Ectodermal cell (in vitro differentiated cells): Measurements from ENCODE around the gene CLIC4.
"Not testable (repeated sequence)": the region's sequence is repeated elsewhere in the genome, so short reads cannot be mapped to it uniquely, and the experiment has no call there.

Experiments
- H3K27ac ChIP-seq: 2 replicates; pipeline ENCODE4 v1.7.0; 2013; ENCODE audit warnings: mild to moderate bottlenecking, low read depth, low read length; ENCODE audit not compliant: insufficient read depth, poor library complexity, severe bottlenecking
- H3K27me3 ChIP-seq: 2 replicates; pipeline ENCODE4 v1.7.0; 2013; ENCODE audit warnings: mild to moderate bottlenecking, low read length; ENCODE audit not compliant: insufficient read depth, control insufficient read depth, poor library complexity, severe bottlenecking
- H3K36me3 ChIP-seq: one replicate; pipeline ENCODE4 v1.7.0; 2013; ENCODE audit warnings: low read length; ENCODE audit not compliant: control insufficient read depth, insufficient read depth
- H3K4me1 ChIP-seq: one replicate; pipeline ENCODE4 v1.7.0; 2013; ENCODE audit warnings: low read length; ENCODE audit not compliant: control insufficient read depth, insufficient read depth
- H3K4me3 ChIP-seq: 2 replicates; pipeline ENCODE4 v1.7.0; 2013; ENCODE audit warnings: low read depth, low read length, control low read depth; ENCODE audit not compliant: insufficient read depth
- H3K9me3 ChIP-seq: 2 replicates; pipeline ENCODE4 v1.7.0; 2013; ENCODE audit warnings: mild to moderate bottlenecking, low read length, moderate library complexity; ENCODE audit not compliant: control insufficient read depth
- WGBS, 2 experiments: methylation state at CpG; one replicate each; pipeline ENCODE4 v1.1.7; 2013; ENCODE audit warnings: missing lambda C conversion rate in 2 of 2; 5-methylcytosine and 5-hydroxymethylcytosine counted together

Gene CLIC4

GRCh38 chr1:24888971-24889676, 143.9 kb downstream of the CLIC4 start:
- H3K27ac ChIP-seq, result no peak overlapping the region

GRCh38 chr1:24890887-24891286, 145.6 kb downstream of the CLIC4 start:
- no peaks in the 10 kb centered on the region for H3K4me1 ChIP-seq
- 84 to 93% methylated on average over 2 of the region's 2 CpGs for WGBS, 2 experiments

More at GRCh38 chr1:24888971-24889676, 143.9 kb downstream of the CLIC4 start:
- Histone ChIP-seq H3K4me1 (no peaks in the 10 kb centered on the region), H3K9me3 (peaks cover 2% of the 10 kb centered on the region), H3K27me3 (no peaks in the 10 kb centered on the region), H3K4me3 (no peak overlapping the region), H3K36me3 (no peaks in the 10 kb centered on the region)
- 80 to 84% methylated on average over 4 of the region's 4 CpGs for WGBS, 2 experiments

GRCh38 chr1:24891367-24891766, 146.1 kb downstream of the CLIC4 start:
- not testable (repeated sequence) for H3K27me3 ChIP-seq, H3K27ac ChIP-seq, H3K4me1 ChIP-seq, H3K4me3 ChIP-seq, H3K9me3 ChIP-seq, H3K36me3 ChIP-seq
- 62 to 92% methylated on average over 1 of the region's 1 CpG for WGBS, 2 experiments

More at GRCh38 chr1:24890887-24891286, 145.6 kb downstream of the CLIC4 start:
- Histone ChIP-seq H3K4me3 (no peak overlapping the region), H3K27ac (no peak overlapping the region), H3K36me3 (no peaks in the 10 kb centered on the region), H3K27me3 (no peaks in the 10 kb centered on the region), H3K9me3 (peaks cover 2% of the 10 kb centered on the region)

- H3K27me3 ChIP-seq, result no peaks in the 10 kb centered on the region
- H3K27ac ChIP-seq, result no peak overlapping the region
- peaks cover 2% of the 10 kb centered on the region for H3K9me3 ChIP-seq
- 77 to 79% methylated on average over 1 of the region's 1 CpG for WGBS, 2 experiments
- H3K36me3 ChIP-seq, result no peaks in the 10 kb centered on the region
- H3K4me3 ChIP-seq, result no peak overlapping the region
- H3K4me1 ChIP-seq, result no peaks in the 10 kb centered on the region
Measured at GRCh38 chr1:24892188-24893153, 147.2 kb downstream of the CLIC4 start.

- no peak overlapping the region for H3K27ac ChIP-seq
- 95 to 97% methylated on average over 3 of the region's 3 CpGs for WGBS, 2 experiments
- no peaks in the 10 kb centered on the region for H3K36me3 ChIP-seq
- no peak overlapping the region for H3K4me3 ChIP-seq
- H3K27me3 ChIP-seq, result no peaks in the 10 kb centered on the region
- H3K9me3 ChIP-seq, result peaks cover 2% of the 10 kb centered on the region
- no peaks in the 10 kb centered on the region for H3K4me1 ChIP-seq
Measured at GRCh38 chr1:24893431-24893830, 148.2 kb downstream of the CLIC4 start.
